PC-3 (cell line): ENCODE results near the gene ITPKC. TPM values are rescaled to one million over a fixed set of nuclear protein-coding genes. Genes with fewer than 3 reads are reported as not detected.

ENCODE experiments used
- ATAC-seq: fragments of 200-7000 bp; cut with Tn5 transposase; 2 replicates; pipeline ENCODE4 v1.9.1; 2020; ENCODE audit warnings: mild to moderate bottlenecking, moderate library complexity
- BruUV-seq: library from RNA; stranded (reverse); fragments of 400-500 nt; replicated peaks from 2 replicates; lab custom pipeline; 2021; lab: Mats Ljungman, UMichigan
- CTCF ChIA-PET: fragments of 300-600 bp; sonication (Branson Sonifier 250); formaldehyde crosslinking; loops from one replicate; lab custom pipeline; 2022; ENCODE audit warnings: antibody characterized with exemption; lab: Charles Lee
- POLR2A ChIA-PET: fragments of 300-600 bp; sonication (Branson Sonifier 250); formaldehyde crosslinking; loops from one replicate; lab custom pipeline; 2022; ENCODE audit warnings: antibody characterized with exemption; ENCODE audit not compliant: unreplicated experiment; lab: Charles Lee
- DNase-seq: peaks from one replicate; pipeline ENCODE4 v3.0.0-alpha.2; 2015
- H2AFZ ChIP-seq: fragments of 300-600 bp; sonication (generic); 2 replicates; pipeline ENCODE4 v1.6.0; 2016; ENCODE audit warnings: antibody characterized with exemption, low read length
- H3F3A ChIP-seq: fragments of 300-600 bp; sonication (generic); one replicate; pipeline ENCODE4 v1.6.0; 2017; ENCODE audit warnings: antibody characterized with exemption, low read length, control low read depth, mild to moderate bottlenecking; ENCODE audit not compliant: unreplicated experiment
- H3K27ac ChIP-seq: fragments of 300-600 bp; sonication (generic); 2 replicates; pipeline ENCODE4 v1.5.1; 2016; ENCODE audit warnings: mild to moderate bottlenecking, low read length
- H3K27me3 ChIP-seq: fragments of 300-600 bp; sonication (generic); 2 replicates; pipeline ENCODE4 v1.6.1; 2016; ENCODE audit warnings: low read length, mixed read lengths
- H3K36me3 ChIP-seq: fragments of 300-600 bp; sonication (generic); 2 replicates; pipeline ENCODE4 v1.6.1; 2016; ENCODE audit warnings: low read depth, mixed run types, low read length, mixed read lengths
- H3K4me1 ChIP-seq: fragments of 300-600 bp; sonication (generic); 2 replicates; pipeline ENCODE4 v1.5.1; 2016; ENCODE audit warnings: low read length; ENCODE audit not compliant: insufficient read depth
- H3K4me2 ChIP-seq: fragments of 300-600 bp; sonication (generic); 2 replicates; pipeline ENCODE4 v1.6.0; 2016; ENCODE audit warnings: low read length
- H3K4me3 ChIP-seq: fragments of 300-600 bp; sonication (generic); 2 replicates; pipeline ENCODE4 v1.5.1; 2016; ENCODE audit warnings: mild to moderate bottlenecking, low read length, mixed read lengths
- H3K79me2 ChIP-seq: fragments of 300-600 bp; sonication (generic); 2 replicates; pipeline ENCODE4 v1.6.1; 2017; ENCODE audit warnings: low read length, mixed read lengths
- H3K9ac ChIP-seq: fragments of 300-600 bp; sonication (generic); 2 replicates; pipeline ENCODE4 v1.6.0; 2016; ENCODE audit warnings: mild to moderate bottlenecking, low read length
- H3K9me2 ChIP-seq: fragments of 300-600 bp; sonication (generic); replicated peaks from 2 replicates; pipeline ENCODE4 v1.6.1; 2016; ENCODE audit warnings: mixed run types, low read length, mixed read lengths
- H3K9me3 ChIP-seq: fragments of 300-600 bp; sonication (generic); 2 replicates; pipeline ENCODE4 v1.6.1; 2016; ENCODE audit warnings: low read length, mixed read lengths
- H4K20me1 ChIP-seq: fragments of 300-600 bp; sonication (generic); 2 replicates; pipeline ENCODE4 v1.6.1; 2016; ENCODE audit warnings: low read length, mixed read lengths
- CTCF ChIP-seq: fragments of 300-600 bp; sonication (generic); conservative IDR thresholded peaks from 2 replicates; pipeline ENCODE4 v1.5.1; 2017; ENCODE audit warnings: antibody characterized with exemption, low read depth, mild to moderate bottlenecking, low read length
- EZH2 ChIP-seq: fragments of 300-600 bp; sonication (generic); IDR thresholded peaks from one replicate; pipeline ENCODE4 v1.6.1; 2017; ENCODE audit warnings: antibody characterized with exemption, mild to moderate bottlenecking, low read length; ENCODE audit not compliant: unreplicated experiment
- EZH2phosphoT487 ChIP-seq: fragments of 300-600 bp; sonication (generic); IDR thresholded peaks from 2 replicates; pipeline ENCODE4 v1.6.1; 2018; ENCODE audit warnings: mild to moderate bottlenecking, antibody characterized with exemption, low read length, borderline replicate concordance
- intact Hi-C: fragments of 100-400 bp; cut with micrococcal nuclease; formaldehyde crosslinking; loops from 2 replicates; pipeline ENCODE4 v1.9.0; 2023
- total RNA-seq: library from RNA; depleted of rRNA; stranded (reverse); fragments of >200 nt; gene quantifications from 2 replicates; pipeline ENCODE4 v1.2.3, GENCODE V29; 2014

Gene ITPKC
- total RNA-seq, 1 experiment from 2014 or later = 28.4 TPM

- no TSS peak for BruUV-seq
- H3K4me2 ChIP-seq = no peak overlapping the region
- H3K9ac ChIP-seq = no peak overlapping the region
- no peak for DNase-seq
- ChIA-PET POLR2A (no interaction called here), CTCF (no interaction called here)
- H2AFZ ChIP-seq = no peak overlapping the region
- H3F3A ChIP-seq = no peaks in the 10 kb centered on the region
- peaks cover 13% of the 10 kb centered on the region for H3K79me2 ChIP-seq
- H3K9me3 ChIP-seq = no peaks in the 10 kb centered on the region
- H3K27ac ChIP-seq = no peak overlapping the region
- no peaks in the 10 kb centered on the region for H3K9me2 ChIP-seq
- H3K36me3 ChIP-seq = no peaks in the 10 kb centered on the region
- ATAC-seq = no peak
- TF ChIP-seq EZH2 = no peak
- no peak for TF ChIP-seq EZH2phosphoT487
- TF ChIP-seq CTCF = no peak
- intact Hi-C loops = no loop called here
- no peaks in the 10 kb centered on the region for H4K20me1 ChIP-seq
- no peaks in the 10 kb centered on the region for H3K27me3 ChIP-seq
- peaks cover 18% of the 10 kb centered on the region for H3K4me1 ChIP-seq
- H3K4me3 ChIP-seq = no peak overlapping the region
Measured at GRCh38 chr19:40693896-40694295, 23.0 kb upstream of the ITPKC start.

- no peaks in the 10 kb centered on the region for H3K27me3 ChIP-seq
- DNase-seq (no peak), ATAC-seq (no peak)
- no peak overlapping the region for H3K4me3 ChIP-seq
- peaks cover 5% of the 10 kb centered on the region for H3K4me1 ChIP-seq
- no peak overlapping the region for H3K9ac ChIP-seq
- intact Hi-C loops = no loop called here
- TF ChIP-seq CTCF (no peak), EZH2 (no peak), EZH2phosphoT487 (no peak)
- no peaks in the 10 kb centered on the region for H3K9me3 ChIP-seq
- no peaks in the 10 kb centered on the region for H3K36me3 ChIP-seq
- H3K79me2 ChIP-seq = no peaks in the 10 kb centered on the region
- H2AFZ ChIP-seq = no peak overlapping the region
- POLR2A ChIA-PET = no interaction called here
- BruUV-seq = no TSS peak
- no peaks in the 10 kb centered on the region for H3K9me2 ChIP-seq
- no peak overlapping the region for H3K4me2 ChIP-seq
- H4K20me1 ChIP-seq = no peaks in the 10 kb centered on the region
- H3K27ac ChIP-seq = no peak overlapping the region
- no peaks in the 10 kb centered on the region for H3F3A ChIP-seq
- CTCF ChIA-PET = no interaction called here
Measured at GRCh38 chr19:40695881-40696280, 21.0 kb upstream of the ITPKC start.

- intact Hi-C loops = no loop called here
- ATAC-seq (no peak), DNase-seq (no peak)
- no peaks in the 10 kb centered on the region for H3K36me3 ChIP-seq
- no peak overlapping the region for H3K9ac ChIP-seq
- no peak overlapping the region for H3K4me3 ChIP-seq
- no peaks in the 10 kb centered on the region for H3K79me2 ChIP-seq
- no TSS peak for BruUV-seq
- H3F3A ChIP-seq = no peaks in the 10 kb centered on the region
- H4K20me1 ChIP-seq = no peaks in the 10 kb centered on the region
- H3K4me2 ChIP-seq = no peak overlapping the region
- no peaks in the 10 kb centered on the region for H3K9me2 ChIP-seq
- no peaks in the 10 kb centered on the region for H3K9me3 ChIP-seq
- H3K27ac ChIP-seq = no peak overlapping the region
- H3K4me1 ChIP-seq = no peaks in the 10 kb centered on the region
- no peaks in the 10 kb centered on the region for H3K27me3 ChIP-seq
- ChIA-PET CTCF (no interaction called here), POLR2A (no interaction called here)
- TF ChIP-seq CTCF (no peak), EZH2phosphoT487 (no peak), EZH2 (no peak)
- no peak overlapping the region for H2AFZ ChIP-seq
Measured at GRCh38 chr19:40697007-40697406, 19.9 kb upstream of the ITPKC start.
